IMR-90 (cell line): Measurements from ENCODE around the gene TEX47. TPM values are rescaled to one million over a fixed set of nuclear protein-coding genes. Genes with fewer than 3 reads are reported as not detected.

Source experiments
- ATAC-seq: fragments of 200-7000 bp; cut with Tn5 transposase; 2 replicates; pipeline ENCODE4 v1.9.1; 2020; ENCODE audit warnings: low read depth, mild to moderate bottlenecking, moderate library complexity
- BruUV-seq: library from RNA; stranded (reverse); fragments of 400-500 nt; replicated peaks from 2 replicates; lab custom pipeline; 2021; lab: Mats Ljungman, UMichigan
- CTCF ChIA-PET: fragments of 300-600 bp; formaldehyde crosslinking; extraction: SDS; loops from one replicate; lab custom pipeline; 2021; ENCODE audit warnings: antibody characterized with exemption; lab: Yijun Ruan, JAX
- POLR2A ChIA-PET: fragments of 300-600 bp; sonication (Branson Sonifier 250); formaldehyde crosslinking; loops from one replicate; lab custom pipeline; 2022; ENCODE audit warnings: antibody characterized with exemption; ENCODE audit not compliant: unreplicated experiment; lab: Charles Lee
- DNase-seq: peaks from one replicate; pipeline ENCODE4 v3.0.0; 2013
- H2AFZ ChIP-seq: replicated peaks from 2 replicates; pipeline ENCODE3; 2013; ENCODE audit warnings: low read length, mild to moderate bottlenecking; ENCODE audit not compliant: poor library complexity
- H2AK5ac ChIP-seq: 2 replicates; pipeline ENCODE4 v1.6.1; 2013; ENCODE audit warnings: low read depth, low read length, inconsistent platforms
- H2AK9ac ChIP-seq: replicated peaks from 2 replicates; pipeline ENCODE3; 2013; ENCODE audit warnings: mild to moderate bottlenecking, low read depth, low read length, moderate library complexity; ENCODE audit not compliant: poor library complexity
- H2BK120ac ChIP-seq: 2 replicates; pipeline ENCODE4 v1.6.1; 2013; ENCODE audit warnings: low read depth, low read length, inconsistent platforms
- H2BK15ac ChIP-seq: 3 replicates; pipeline ENCODE4 v1.6.1; 2013; ENCODE audit warnings: low read depth, low read length, inconsistent platforms
- H2BK20ac ChIP-seq: 2 replicates; pipeline ENCODE4 v1.6.1; 2013; ENCODE audit warnings: low read depth, mild to moderate bottlenecking, inconsistent platforms, low read length, moderate library complexity
- H2BK5ac ChIP-seq: 2 replicates; pipeline ENCODE4 v1.6.1; 2013; ENCODE audit warnings: mild to moderate bottlenecking, low read depth, low read length, inconsistent platforms; ENCODE audit not compliant: poor library complexity, severe bottlenecking
- H3K14ac ChIP-seq: replicated peaks from 2 replicates; pipeline ENCODE4 v1.6.1; 2013; ENCODE audit warnings: low read depth, low read length, inconsistent platforms
- H3K18ac ChIP-seq: 2 replicates; pipeline ENCODE4 v1.6.1; 2013; ENCODE audit warnings: low read depth, low read length, control low read depth
- H3K23ac ChIP-seq: 2 replicates; pipeline ENCODE4 v1.6.1; 2013; ENCODE audit warnings: low read depth, low read length, inconsistent platforms
- H3K27ac ChIP-seq: 2 replicates; pipeline ENCODE4 v1.5.1; 2013; ENCODE audit warnings: mild to moderate bottlenecking, control low read depth, low read length; ENCODE audit not compliant: insufficient read depth
- H3K27me3 ChIP-seq: 2 replicates; pipeline ENCODE4 v1.6.1; 2013; ENCODE audit warnings: low read length; ENCODE audit not compliant: control insufficient read depth, insufficient read depth
- H3K36me3 ChIP-seq: 2 replicates; pipeline ENCODE4 v1.6.1; 2013; ENCODE audit warnings: low read length, mixed read lengths; ENCODE audit not compliant: control insufficient read depth, insufficient read depth
- H3K4ac ChIP-seq: 2 replicates; pipeline ENCODE4 v1.6.1; 2013; ENCODE audit warnings: low read depth, low read length, inconsistent platforms
- H3K4me1 ChIP-seq: 2 replicates; pipeline ENCODE4 v1.6.1; 2013; ENCODE audit warnings: low read length, mixed read lengths; ENCODE audit not compliant: control insufficient read depth, insufficient read depth
- H3K4me2 ChIP-seq: 2 replicates; pipeline ENCODE4 v1.6.1; 2013; ENCODE audit warnings: low read depth, mild to moderate bottlenecking, control low read depth, low read length, moderate library complexity
- H3K4me3 ChIP-seq: 2 replicates; pipeline ENCODE4 v1.5.1; 2013; ENCODE audit warnings: low read depth, mild to moderate bottlenecking, control low read depth, low read length, moderate library complexity; ENCODE audit not compliant: insufficient read depth
- H3K56ac ChIP-seq: 2 replicates; pipeline ENCODE4 v1.6.1; 2013; ENCODE audit warnings: low read length, inconsistent platforms; ENCODE audit not compliant: insufficient read depth; ENCODE audit errors: extremely low read depth
- H3K79me1 ChIP-seq, 2 experiments: 2 replicates each; pipeline ENCODE4 v1.6.1; 2013; ENCODE audit warnings: low read length in 2 of 2, inconsistent platforms in 1 of 2, low read depth in 1 of 2
- H3K9ac ChIP-seq: 2 replicates; pipeline ENCODE4 v1.6.1; 2013; ENCODE audit warnings: low read depth, low read length, control low read depth
- H3K9me1 ChIP-seq: 2 replicates; pipeline ENCODE4 v1.6.1; 2013; ENCODE audit warnings: low read length, inconsistent platforms; ENCODE audit not compliant: insufficient read depth
- H3K9me3 ChIP-seq: 2 replicates; pipeline ENCODE4 v1.6.1; 2013; ENCODE audit warnings: low read length; ENCODE audit not compliant: control insufficient read depth, insufficient read depth
- H4K20me1 ChIP-seq: 2 replicates; pipeline ENCODE4 v1.6.1; 2013; ENCODE audit warnings: low read length, inconsistent platforms; ENCODE audit not compliant: insufficient read depth
- H4K5ac ChIP-seq: 2 replicates; pipeline ENCODE4 v1.6.1; 2013; ENCODE audit warnings: mild to moderate bottlenecking, low read depth, low read length, control low read depth
- H4K8ac ChIP-seq, 2 experiments: 2 replicates each; pipeline ENCODE4 v1.6.1; 2013; ENCODE audit warnings: low read depth in 2 of 2, low read length in 2 of 2, control low read depth in 1 of 2, inconsistent platforms in 1 of 2
- H4K91ac ChIP-seq: 2 replicates; pipeline ENCODE4 v1.6.1; 2013; ENCODE audit warnings: low read depth, low read length, inconsistent platforms; ENCODE audit not compliant: insufficient read depth
- BHLHE40 ChIP-seq: fragments of 150-350 bp; IDR thresholded peaks from 2 replicates; pipeline ENCODE4 v1.6.1; 2016; ENCODE audit warnings: mild to moderate bottlenecking, low read depth, low read length
- FOS ChIP-seq: fragments of 150-350 bp; IDR thresholded peaks from 2 replicates; pipeline ENCODE4 v1.6.1; 2016; ENCODE audit warnings: low read depth, low read length
- MAZ ChIP-seq: IDR thresholded peaks from 2 replicates; pipeline ENCODE4 v1.6.1; 2012; ENCODE audit warnings: low read depth, mild to moderate bottlenecking, low read length, improper control_type of control experiment, moderate library complexity, borderline replicate concordance
- RFX5 ChIP-seq: IDR thresholded peaks from 2 replicates; pipeline ENCODE4 v1.8.0; 2012; ENCODE audit warnings: low read depth, mild to moderate bottlenecking, low read length, moderate library complexity
- WGBS, 2 experiments: methylation state at CpG; one replicate each; pipeline versions ENCODE4 v1.1.5 to v1.1.7; 2013; ENCODE audit warnings: missing lambda C conversion rate in 2 of 2; ENCODE audit not compliant: insufficient read length in 1 of 2; ENCODE audit errors: extremely low coverage in 2 of 2; 5-methylcytosine and 5-hydroxymethylcytosine counted together
- dilution Hi-C: fragments of 300-500 bp; cut with HindIII; formaldehyde crosslinking; loops from one replicate; pipeline ENCODE4 v1.14.3; 2018; ENCODE audit warnings: low sequenced_read_pairs; ENCODE audit not compliant: unreplicated experiment
- in situ Hi-C: fragments of 300-500 bp; cut with MboI; formaldehyde crosslinking; loops from 3 replicates; pipeline ENCODE4 v1.14.3; 2019; ENCODE audit warnings: low sequenced_read_pairs, inconsistent platforms, mixed read lengths
- intact Hi-C: fragments of 100-400 bp; cut with micrococcal nuclease; formaldehyde crosslinking; loops from 2 replicates; pipeline ENCODE4 v1.10.0; 2022
- polyA plus RNA-seq, 3 experiments: library from polyadenylated mRNA; depleted of rRNA; stranded (reverse); fragments of >200 nt; gene quantifications; 2 replicates each; pipeline ENCODE4 v1.2.3, GENCODE V29; 2012; ENCODE audit warnings: low replicate concordance in 1 of 3
- total RNA-seq: library from RNA; depleted of rRNA; stranded (reverse); fragments of >200 nt; gene quantifications from 2 replicates; pipeline ENCODE4 v1.2.3, GENCODE V29; 2012
- TF ChIP-seq, protein P1 (sequence below): conservative IDR thresholded peaks from 2 replicates; pipeline ENCODE4 v1.5.1; 2012; ENCODE audit warnings: mild to moderate bottlenecking, low read depth, low read length, improper control_type of control experiment
- TF ChIP-seq, protein P2 (sequence below): fragments of 150-350 bp; IDR thresholded peaks from 2 replicates; pipeline ENCODE4 v1.6.1; 2017; ENCODE audit warnings: mild to moderate bottlenecking, antibody characterized with exemption, low read length, low read depth
- TF ChIP-seq, protein P3 (sequence below): fragments of 150-350 bp; IDR thresholded peaks from 2 replicates; pipeline ENCODE4 v1.6.1; 2016; ENCODE audit warnings: low read depth, mild to moderate bottlenecking, low read length, moderate library complexity, borderline replicate concordance

The TEX47 gene
- total and polyA plus RNA-seq, 2 of the 4 experiments (the other 2 are of a cell fraction): not detected

DNA sequence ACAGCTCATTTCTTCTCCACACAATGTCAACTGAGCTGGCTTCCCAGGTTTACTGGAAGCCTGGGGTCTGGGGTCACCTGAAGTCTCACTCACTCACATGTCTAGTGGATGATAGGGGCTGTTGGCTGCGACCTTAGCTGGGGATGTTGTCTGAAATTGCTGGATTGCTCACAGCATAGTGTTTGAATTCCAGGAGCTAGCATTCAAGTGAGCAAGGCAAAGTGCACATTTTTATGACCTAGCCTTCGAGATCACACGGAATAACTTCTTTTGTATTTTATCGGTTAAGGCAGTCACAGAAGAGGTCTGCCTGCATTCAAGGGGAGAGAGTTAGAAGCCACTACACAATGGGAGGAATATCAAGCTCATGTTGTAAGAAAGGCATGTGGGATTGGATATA lies 3.6 kb downstream of the TEX47 start:
- ChIA-PET CTCF (no interaction called here), POLR2A (no interaction called here)
- no peaks in the 10 kb centered on the region for H3K79me1 ChIP-seq
- H3K9me1 ChIP-seq: no peaks in the 10 kb centered on the region
- no peaks in the 10 kb centered on the region for H3K27me3 ChIP-seq
- H3K9ac ChIP-seq: no peak overlapping the region
- no peak overlapping the region for H3K18ac ChIP-seq
- H3K23ac ChIP-seq: no peak overlapping the region
- no peak overlapping the region for H2BK120ac ChIP-seq
- no peaks in the 10 kb centered on the region for H3K4me1 ChIP-seq
- BruUV-seq: no TSS peak
- H3K4me2 ChIP-seq: no peak overlapping the region
- no peak overlapping the region for H2BK20ac ChIP-seq
- H4K5ac ChIP-seq: no peak overlapping the region
- DNase-seq (no peak), ATAC-seq (no peak)
- H3K9me3 ChIP-seq: peaks cover 2% of the 10 kb centered on the region
- no peaks in the 10 kb centered on the region for H3K36me3 ChIP-seq
- no peak overlapping the region for H2AFZ ChIP-seq
- no peak overlapping the region for H3K14ac ChIP-seq
- no peaks in the 10 kb centered on the region for H4K20me1 ChIP-seq
- intact Hi-C loops: no loop called here
- dilution Hi-C loops: no loop called here
- H4K8ac ChIP-seq: no peak overlapping the region
- H2AK5ac ChIP-seq: no peak overlapping the region
- WGBS, 2 experiments: no CpG with 5 or more reads among the region's 4 CpGs
- no peak overlapping the region for H2AK9ac ChIP-seq
- no peak overlapping the region for H3K4ac ChIP-seq
- H3K4me3 ChIP-seq: no peak overlapping the region
- H3K56ac ChIP-seq: no peak overlapping the region
- no peak overlapping the region for H3K27ac ChIP-seq
- no peak overlapping the region for H4K91ac ChIP-seq
- H2BK5ac ChIP-seq: no peak overlapping the region
- H2BK15ac ChIP-seq: no peak overlapping the region
- in situ Hi-C loops: loop anchor here (25.0 kb wide), 2 partner anchors 1295 to 1520 kb away; partner anchors contain the start of gene FAM237B
- TF ChIP-seq MAZ: no peak
- TF ChIP-seq, protein P1, sequence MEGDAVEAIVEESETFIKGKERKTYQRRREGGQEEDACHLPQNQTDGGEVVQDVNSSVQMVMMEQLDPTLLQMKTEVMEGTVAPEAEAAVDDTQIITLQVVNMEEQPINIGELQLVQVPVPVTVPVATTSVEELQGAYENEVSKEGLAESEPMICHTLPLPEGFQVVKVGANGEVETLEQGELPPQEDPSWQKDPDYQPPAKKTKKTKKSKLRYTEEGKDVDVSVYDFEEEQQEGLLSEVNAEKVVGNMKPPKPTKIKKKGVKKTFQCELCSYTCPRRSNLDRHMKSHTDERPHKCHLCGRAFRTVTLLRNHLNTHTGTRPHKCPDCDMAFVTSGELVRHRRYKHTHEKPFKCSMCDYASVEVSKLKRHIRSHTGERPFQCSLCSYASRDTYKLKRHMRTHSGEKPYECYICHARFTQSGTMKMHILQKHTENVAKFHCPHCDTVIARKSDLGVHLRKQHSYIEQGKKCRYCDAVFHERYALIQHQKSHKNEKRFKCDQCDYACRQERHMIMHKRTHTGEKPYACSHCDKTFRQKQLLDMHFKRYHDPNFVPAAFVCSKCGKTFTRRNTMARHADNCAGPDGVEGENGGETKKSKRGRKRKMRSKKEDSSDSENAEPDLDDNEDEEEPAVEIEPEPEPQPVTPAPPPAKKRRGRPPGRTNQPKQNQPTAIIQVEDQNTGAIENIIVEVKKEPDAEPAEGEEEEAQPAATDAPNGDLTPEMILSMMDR: no peak
- TF ChIP-seq FOS: no peak
- TF ChIP-seq RFX5: no peak
- TF ChIP-seq, protein P2, sequence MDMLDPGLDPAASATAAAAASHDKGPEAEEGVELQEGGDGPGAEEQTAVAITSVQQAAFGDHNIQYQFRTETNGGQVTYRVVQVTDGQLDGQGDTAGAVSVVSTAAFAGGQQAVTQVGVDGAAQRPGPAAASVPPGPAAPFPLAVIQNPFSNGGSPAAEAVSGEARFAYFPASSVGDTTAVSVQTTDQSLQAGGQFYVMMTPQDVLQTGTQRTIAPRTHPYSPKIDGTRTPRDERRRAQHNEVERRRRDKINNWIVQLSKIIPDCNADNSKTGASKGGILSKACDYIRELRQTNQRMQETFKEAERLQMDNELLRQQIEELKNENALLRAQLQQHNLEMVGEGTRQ: no peak
- TF ChIP-seq, protein P3, sequence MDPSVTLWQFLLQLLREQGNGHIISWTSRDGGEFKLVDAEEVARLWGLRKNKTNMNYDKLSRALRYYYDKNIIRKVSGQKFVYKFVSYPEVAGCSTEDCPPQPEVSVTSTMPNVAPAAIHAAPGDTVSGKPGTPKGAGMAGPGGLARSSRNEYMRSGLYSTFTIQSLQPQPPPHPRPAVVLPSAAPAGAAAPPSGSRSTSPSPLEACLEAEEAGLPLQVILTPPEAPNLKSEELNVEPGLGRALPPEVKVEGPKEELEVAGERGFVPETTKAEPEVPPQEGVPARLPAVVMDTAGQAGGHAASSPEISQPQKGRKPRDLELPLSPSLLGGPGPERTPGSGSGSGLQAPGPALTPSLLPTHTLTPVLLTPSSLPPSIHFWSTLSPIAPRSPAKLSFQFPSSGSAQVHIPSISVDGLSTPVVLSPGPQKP: no peak
- TF ChIP-seq BHLHE40: no peak
